Activated CD4-positive, alpha-beta T cell treated with anti-CD3 and anti-CD28 coated beads for 4 hours (primary cell): ENCODE measurements around the gene GALNT15.

Source experiments
- DNase-seq, 2 donors: peaks; one replicate each; pipeline ENCODE4 v3.0.0-alpha.2; 2020

GALNT15 gene

DNA sequence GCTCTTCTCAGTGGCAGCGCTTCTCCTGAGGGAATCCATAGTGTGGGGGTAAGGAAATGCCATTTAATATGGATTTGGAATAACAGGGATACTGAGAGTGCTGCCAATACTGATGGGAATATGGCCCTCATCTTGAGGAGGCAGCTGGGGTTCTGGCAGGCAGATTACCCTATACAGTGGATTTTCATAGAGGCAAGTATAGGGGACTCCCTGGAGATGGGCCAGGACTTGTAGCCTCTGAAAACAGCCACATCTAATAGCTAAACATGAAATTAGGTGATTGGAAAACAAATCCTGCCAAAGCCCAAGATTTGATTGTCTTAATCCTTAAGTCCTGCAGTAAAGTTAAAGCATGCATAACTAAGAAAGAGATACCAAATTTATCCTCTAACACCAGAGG, 59.3 kb downstream of the GALNT15 start:
- DNase-seq, result no peak

GRCh38 chr3:16234281-16234680, 59.8 kb downstream of the GALNT15 start:
- DNase-seq, result no peak

DNA sequence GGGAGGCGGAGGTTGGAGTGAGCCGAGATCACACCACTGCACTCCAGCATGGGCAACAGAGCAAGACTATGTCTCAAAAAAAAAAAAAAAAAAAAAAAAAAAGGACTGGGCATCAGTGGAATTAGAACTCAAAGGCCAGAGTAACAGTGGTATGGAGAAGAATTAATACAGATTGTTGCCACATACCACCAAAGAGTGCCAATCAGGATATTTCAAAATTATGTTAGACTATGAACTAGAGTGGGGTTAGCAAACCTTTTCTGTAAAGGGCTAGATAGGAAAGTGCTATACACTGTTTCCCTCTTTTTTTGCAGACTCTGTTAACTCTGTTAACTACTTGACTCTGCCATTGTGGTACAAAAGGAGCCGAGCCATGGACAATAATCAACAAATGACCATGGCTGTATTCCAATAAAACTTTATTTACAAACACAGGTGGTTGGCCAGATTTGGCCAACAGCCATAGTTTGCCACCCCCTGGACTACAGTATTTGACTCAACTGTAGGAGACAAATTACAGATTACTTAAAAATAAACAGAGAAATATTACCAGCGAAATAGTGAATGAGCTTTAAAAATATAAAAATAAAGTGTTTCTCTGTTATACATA, 61.7 kb downstream of the GALNT15 start:
- DNase-seq, result no peak

DNA sequence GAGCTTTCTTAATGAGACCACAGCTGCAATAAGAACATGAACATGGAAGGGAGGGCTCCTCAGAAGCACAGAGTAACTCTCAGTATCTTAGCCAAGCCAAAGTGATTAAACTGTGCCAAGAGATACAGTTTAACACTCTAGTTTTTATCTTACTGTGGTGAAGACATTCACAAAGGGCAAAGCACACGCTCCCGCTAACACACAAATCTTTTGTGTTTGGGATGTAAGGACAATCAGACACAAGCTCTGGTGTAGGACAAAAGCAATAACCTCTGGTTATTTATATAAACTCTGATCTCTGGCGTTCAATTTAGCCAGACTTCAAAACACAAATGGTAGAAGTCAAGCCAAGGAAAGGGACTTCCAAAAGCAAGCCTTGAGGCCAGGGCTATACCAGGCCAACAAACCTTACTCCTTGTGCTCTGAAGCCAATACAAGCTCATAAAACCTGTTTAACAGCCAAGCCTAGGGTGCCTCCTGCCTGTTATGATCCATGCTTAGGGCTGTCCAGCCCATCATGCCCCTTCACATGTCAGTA, 62.4 kb downstream of the GALNT15 start:
- no peak for DNase-seq

DNA sequence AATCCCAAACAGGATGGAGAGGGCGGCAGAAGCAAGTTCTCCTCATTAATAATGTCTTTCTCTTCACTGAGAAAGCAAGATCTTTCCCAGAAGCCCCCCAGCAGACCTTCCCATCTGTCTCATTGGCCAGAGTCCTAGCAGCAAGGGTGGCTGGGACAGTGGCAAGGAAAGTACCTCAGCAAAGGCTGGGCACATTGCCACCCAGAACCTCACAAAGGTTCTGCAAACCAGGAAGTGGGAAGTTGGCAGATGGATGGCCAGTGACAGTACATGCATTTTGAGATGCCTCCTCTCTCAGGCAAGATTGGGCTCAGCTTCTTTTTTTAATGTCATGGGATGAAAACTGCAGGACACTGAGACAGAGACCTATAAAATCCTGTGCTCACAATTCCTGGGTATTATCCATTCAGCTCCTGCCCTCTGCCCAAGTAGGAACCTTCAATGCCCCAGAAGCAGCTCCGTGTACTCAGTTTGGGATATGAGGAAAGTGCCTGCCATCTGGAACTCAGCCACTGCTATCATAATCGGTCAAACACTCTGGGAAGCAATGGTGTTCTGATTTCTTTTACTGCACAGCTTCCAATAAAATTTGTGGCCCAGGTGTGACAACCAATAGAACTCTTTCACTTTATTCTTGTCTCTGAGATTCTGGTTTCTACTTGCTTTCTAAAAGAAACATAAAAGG, 64.7 kb downstream of the GALNT15 start:
- no peak for DNase-seq

DNA sequence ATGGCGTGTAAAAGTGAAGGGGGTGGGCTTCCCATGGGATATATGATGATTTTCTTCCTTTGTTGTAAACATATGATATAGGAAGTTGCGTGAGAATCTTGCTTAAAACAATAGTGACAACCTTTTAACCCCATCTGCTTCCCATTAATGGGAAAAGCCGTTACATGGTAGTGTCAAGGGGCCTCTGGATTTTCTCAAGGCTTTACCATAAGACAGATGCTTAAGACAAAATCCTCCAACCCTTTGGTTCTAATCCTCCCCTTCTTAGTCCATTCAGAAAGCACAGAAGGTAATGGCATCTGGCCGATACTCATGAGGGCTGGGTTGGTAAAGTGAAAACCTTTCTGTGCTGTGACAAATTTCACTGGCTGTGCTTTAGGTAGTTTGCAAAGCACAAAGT, 65.3 kb downstream of the GALNT15 start:
- no peak for DNase-seq

GRCh38 chr3:16240229-16241023, 65.9 kb downstream of the GALNT15 start:
- no peak for DNase-seq

DNA sequence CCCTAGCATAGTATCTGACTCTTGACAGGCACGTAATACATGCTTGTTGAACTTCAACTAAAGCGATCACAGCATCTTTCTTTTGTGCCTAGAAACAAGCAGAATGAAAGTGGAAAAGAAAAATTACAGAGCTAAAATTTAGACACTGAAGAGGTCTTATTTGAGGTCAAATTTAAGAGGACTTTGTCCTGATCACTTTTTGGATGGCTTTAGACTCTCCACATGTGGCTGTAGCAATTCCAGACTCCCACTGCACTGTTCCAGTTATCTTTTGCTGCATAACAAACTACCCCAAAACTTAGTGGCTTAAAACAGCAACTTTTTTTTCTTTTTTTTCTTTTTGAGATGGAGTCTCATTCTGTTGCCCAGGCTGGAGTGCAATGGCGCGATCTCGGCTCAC, 66.7 kb downstream of the GALNT15 start:
- DNase-seq, result no peak

- DNase-seq, result no peak
These were observed 67.7 kb downstream of the GALNT15 start for GRCh38 chr3:16242177-16242576.

- DNase-seq, result no peak
These were observed 69.4 kb downstream of the GALNT15 start for GRCh38 chr3:16243706-16244490.

DNA sequence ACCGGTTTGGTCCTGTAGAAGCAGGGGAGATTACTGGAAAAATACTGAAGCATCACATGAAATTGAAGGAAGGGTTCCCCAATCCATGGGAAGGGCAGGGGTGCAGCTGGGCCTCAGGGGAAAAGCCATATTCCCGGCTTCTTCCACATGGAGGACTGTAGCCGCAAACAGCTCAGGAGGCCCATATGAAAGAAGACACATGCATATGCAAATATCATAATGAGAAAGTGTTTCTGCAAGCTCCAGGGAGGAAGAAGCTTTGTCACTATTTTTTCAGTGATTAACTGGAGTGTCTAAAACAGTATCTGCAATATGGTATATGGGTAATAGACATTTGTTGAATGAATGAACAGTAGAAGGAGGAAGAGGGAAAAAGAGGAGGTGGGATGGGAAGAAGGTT, 71.1 kb downstream of the GALNT15 start:
- DNase-seq, result no peak

DNA sequence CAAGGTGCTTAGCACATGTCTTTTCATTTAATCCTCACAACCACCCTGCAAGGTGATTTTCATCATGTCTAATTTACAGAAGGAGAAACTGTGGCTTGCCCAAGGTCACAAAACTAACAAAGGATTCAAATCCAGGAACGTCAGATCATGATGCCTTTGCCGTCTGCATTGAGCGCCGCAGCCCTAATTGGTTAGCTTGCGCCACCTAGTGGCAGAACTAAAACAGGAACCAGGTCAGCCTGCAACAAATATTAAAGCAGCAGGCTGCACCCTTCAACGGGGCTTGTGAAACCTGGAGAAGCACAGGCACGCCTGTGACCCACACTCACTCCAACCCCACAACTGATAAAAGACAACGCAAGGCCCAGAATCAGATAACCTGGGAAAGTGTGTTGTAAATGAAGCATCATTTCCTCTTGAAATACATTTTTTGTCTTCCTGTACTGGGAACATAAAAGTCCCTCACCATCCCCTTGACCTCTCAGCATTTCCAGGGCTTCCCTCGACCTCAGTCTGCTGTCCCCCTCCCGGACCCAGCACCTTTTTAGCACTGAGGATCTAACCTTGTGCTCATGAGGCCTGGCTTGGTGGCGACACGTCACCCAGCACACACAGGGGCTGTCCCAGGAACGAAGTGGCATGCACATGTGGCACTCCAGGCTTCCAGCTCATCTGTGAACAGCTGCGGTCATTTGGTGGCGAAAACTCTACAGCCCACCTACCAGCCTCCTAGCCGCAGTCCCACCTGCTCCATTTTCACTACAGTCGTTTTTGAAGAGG, 73.0 kb downstream of the GALNT15 start:
- DNase-seq, result peak; percentile 73 to 82

GRCh38 chr3:16248556-16248955, 74.1 kb downstream of the GALNT15 start:
- no peak for DNase-seq

DNA sequence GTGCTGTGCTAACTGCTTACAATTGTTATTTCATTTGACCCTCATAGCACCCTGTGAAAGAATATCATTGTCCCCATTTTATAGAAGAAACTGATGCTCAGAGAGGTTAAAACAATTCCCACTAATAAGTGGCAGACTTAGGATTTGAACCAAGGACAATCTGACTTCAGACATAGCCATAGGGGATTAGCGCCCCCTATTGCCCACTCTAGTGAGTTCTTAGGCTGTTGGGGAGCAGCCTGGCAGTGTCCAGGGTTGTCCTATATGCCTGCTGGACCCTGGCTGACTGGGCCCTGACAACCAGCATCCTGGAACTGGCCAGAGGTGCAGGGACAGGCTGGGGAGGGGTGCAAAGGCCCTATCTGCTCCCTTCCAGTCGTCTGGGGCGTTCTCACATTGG, 74.9 kb downstream of the GALNT15 start:
- DNase-seq, result no peak

- no peak for DNase-seq
These were observed 75.4 kb downstream of the GALNT15 start for GRCh38 chr3:16249886-16250285.

- DNase-seq, result no peak
These were observed 77.0 kb downstream of the GALNT15 start for GRCh38 chr3:16251316-16252085.

- DNase-seq, result no peak
These were observed 77.9 kb downstream of the GALNT15 start for GRCh38 chr3:16252243-16252978.

- DNase-seq, result no peak
These were observed 78.5 kb downstream of the GALNT15 start for GRCh38 chr3:16252988-16253387.

DNA sequence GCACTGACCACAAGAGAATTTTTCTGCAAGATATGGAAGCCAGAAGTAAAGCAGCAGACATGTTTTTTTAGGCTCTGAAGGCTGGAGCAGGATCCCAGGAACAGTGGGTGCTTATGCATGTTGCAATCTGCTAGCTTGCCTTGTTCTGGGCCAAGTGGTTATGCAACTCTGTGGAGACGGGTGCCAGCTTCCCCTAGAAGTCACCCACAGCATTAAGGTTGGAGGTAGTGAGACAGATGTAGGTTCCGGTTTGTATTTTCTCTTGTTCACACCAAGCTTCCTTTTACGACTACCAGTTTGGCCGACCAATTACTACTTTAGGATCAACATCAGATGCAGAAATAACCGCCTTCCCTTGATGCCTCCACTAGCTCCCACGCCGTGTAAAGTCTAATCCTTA, 79.1 kb downstream of the GALNT15 start:
- no peak for DNase-seq

GRCh38 chr3:16254916-16255315, 80.4 kb downstream of the GALNT15 start:
- DNase-seq, result no peak

DNA sequence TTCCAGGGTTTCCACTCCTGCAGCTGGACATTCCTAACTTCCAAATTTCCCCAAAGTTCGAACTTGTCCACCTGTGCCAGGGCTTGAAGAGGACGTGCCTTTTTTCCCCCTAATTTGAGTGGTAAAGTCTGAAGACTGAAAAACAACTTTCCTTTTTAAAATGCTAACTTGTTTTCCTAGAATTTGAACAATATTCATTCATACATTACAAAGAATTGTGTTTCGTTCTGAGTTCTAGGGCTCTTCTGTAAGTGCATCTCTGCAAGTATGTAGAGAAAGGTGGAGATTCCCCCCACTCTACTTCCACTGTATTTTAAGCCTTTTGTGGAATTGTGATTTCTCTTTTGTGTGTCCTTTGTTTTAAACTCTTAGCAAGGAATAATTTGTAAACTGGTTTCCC, 80.8 kb downstream of the GALNT15 start:
- no peak for DNase-seq
